Liver (tissue), 9 donors: ENCODE data around the gene MUCL3. TPM values are rescaled to one million over a fixed set of nuclear protein-coding genes. Genes with fewer than 3 reads are reported as not detected.

Experiments used
- DNase-seq: peaks from one replicate; pipeline ENCODE4 v3.0.0-alpha.2; 2017; ENCODE audit warnings: low spot score
- H3K27ac ChIP-seq, 2 donors: one replicate each; pipeline ENCODE4 v1.7.0; 2013; ENCODE audit warnings: inconsistent platforms in 2 of 2, low read length in 2 of 2, control low read depth in 1 of 2, low read depth in 1 of 2, mild to moderate bottlenecking in 1 of 2
- H3K27me3 ChIP-seq, 4 donors: one replicate each; pipeline versions ENCODE4 v1.6.1 to v1.7.0; 2013; ENCODE audit warnings: low read length in 3 of 4, inconsistent platforms in 1 of 4, mild to moderate bottlenecking in 1 of 4, moderate library complexity in 1 of 4; ENCODE audit not compliant: control insufficient read depth in 4 of 4, insufficient read depth in 4 of 4
- H3K36me3 ChIP-seq, 4 donors: one replicate each; pipeline versions ENCODE4 v1.6.1 to v1.7.0; 2013; ENCODE audit warnings: low read length in 3 of 4, mild to moderate bottlenecking in 3 of 4, low read depth in 1 of 4, moderate library complexity in 1 of 4; ENCODE audit not compliant: control insufficient read depth in 4 of 4, insufficient read depth in 3 of 4
- H3K4me1 ChIP-seq, 4 donors: one replicate each; pipeline versions ENCODE4 v1.6.1 to v1.7.0; 2013; ENCODE audit warnings: low read length in 3 of 4, mild to moderate bottlenecking in 3 of 4, moderate library complexity in 1 of 4; ENCODE audit not compliant: control insufficient read depth in 4 of 4, insufficient read depth in 4 of 4
- H3K4me3 ChIP-seq, 3 donors: one replicate each; pipeline versions ENCODE4 v1.6.1 to v1.7.0; 2013; ENCODE audit warnings: low read length in 3 of 3, control low read depth in 1 of 3, low read depth in 1 of 3, mild to moderate bottlenecking in 1 of 3
- H3K9ac ChIP-seq, 2 donors: one replicate each; pipeline ENCODE4 v1.7.0; 2013; ENCODE audit warnings: low read length in 2 of 2, mild to moderate bottlenecking in 2 of 2, moderate library complexity in 2 of 2, control low read depth in 1 of 2, low read depth in 1 of 2
- H3K9me3 ChIP-seq, 4 donors: one replicate each; pipeline versions ENCODE4 v1.6.1 to v1.7.0; 2013; ENCODE audit warnings: low read length in 3 of 4; ENCODE audit not compliant: control insufficient read depth in 4 of 4
- ATF3 ChIP-seq: IDR thresholded peaks from 2 replicates; pipeline ENCODE4 v1.6.1; 2016; ENCODE audit warnings: antibody characterized with exemption
- CTCF ChIP-seq: fragments of 150-350 bp; IDR thresholded peaks from 2 replicates; pipeline ENCODE4 v1.5.1; 2017; ENCODE audit warnings: improper control_type of control experiment, low read depth, low read length; ENCODE audit not compliant: missing input control
- EGR1 ChIP-seq, 2 donors: IDR thresholded peaks; 2 replicates each; pipeline ENCODE4 v1.6.1; 2016 to 2018; ENCODE audit warnings: antibody characterized with exemption in 2 of 2, low read depth in 2 of 2
- FOXA1 ChIP-seq: IDR thresholded peaks from 2 replicates; pipeline ENCODE4 v1.6.1; 2016; ENCODE audit warnings: antibody characterized with exemption
- FOXA2 ChIP-seq: IDR thresholded peaks from 2 replicates; pipeline ENCODE4 v1.6.1; 2016; ENCODE audit warnings: antibody characterized with exemption
- HNF4A ChIP-seq, 2 donors: conservative IDR thresholded peaks; 2 replicates each; pipeline ENCODE4 v1.6.1; 2016; ENCODE audit warnings: antibody characterized with exemption in 2 of 2, mild to moderate bottlenecking in 2 of 2
- HNF4G ChIP-seq: IDR thresholded peaks from 2 replicates; pipeline ENCODE4 v1.6.1; 2016; ENCODE audit warnings: antibody characterized with exemption
- JUND ChIP-seq, 2 donors: IDR thresholded peaks; 2 replicates each; pipeline ENCODE4 v1.6.1; 2016; ENCODE audit warnings: antibody characterized with exemption in 2 of 2
- MAX ChIP-seq: IDR thresholded peaks from 2 replicates; pipeline ENCODE4 v1.6.1; 2016; ENCODE audit warnings: antibody characterized with exemption
- NR2F2 ChIP-seq: IDR thresholded peaks from 2 replicates; pipeline ENCODE4 v1.6.1; 2016; ENCODE audit warnings: antibody characterized with exemption
- RAD21 ChIP-seq, 2 donors: IDR thresholded peaks; 2 replicates each; pipeline ENCODE4 v1.6.1; 2016; ENCODE audit warnings: antibody characterized with exemption in 2 of 2, mild to moderate bottlenecking in 2 of 2
- RXRA ChIP-seq, 2 donors: IDR thresholded peaks; 2 replicates each; pipeline ENCODE4 v1.6.1; 2017 to 2018; ENCODE audit warnings: antibody characterized with exemption in 2 of 2, mild to moderate bottlenecking in 1 of 2
- SP1 ChIP-seq: IDR thresholded peaks from 2 replicates; pipeline ENCODE4 v1.6.1; 2018; ENCODE audit warnings: antibody characterized with exemption, mild to moderate bottlenecking
- TAF1 ChIP-seq: conservative IDR thresholded peaks from 2 replicates; pipeline ENCODE4 v1.6.1; 2016; ENCODE audit warnings: antibody characterized with exemption, mild to moderate bottlenecking
- YY1 ChIP-seq: IDR thresholded peaks from 2 replicates; pipeline ENCODE4 v1.6.1; 2016; ENCODE audit warnings: antibody characterized with exemption, mild to moderate bottlenecking
- ZBTB33 ChIP-seq: IDR thresholded peaks from 2 replicates; pipeline ENCODE4 v1.6.1; 2016; ENCODE audit warnings: antibody characterized with exemption
- WGBS: extraction: QIAGEN DNeasy Blood & Tissue Kit; methylation state at CpG from one replicate; pipeline ENCODE4 v1.1.7; 2013; 5-methylcytosine and 5-hydroxymethylcytosine counted together
- polyA plus RNA-seq, 2 donors: library from polyadenylated mRNA; stranded (reverse) in 1 of 2; unstranded in 1 of 2; fragments of 200-250 nt in 1 of 2; fragments of >200 nt in 1 of 2; fragmentation: Nextera tagmentation in 1 of 2; extraction: Ambion mirVana in 1 of 2; gene quantifications; one replicate each; pipeline versions ENCODE4 v1.2.1 to v1.2.3, GENCODE V29; 2013 to 2015
- total RNA-seq, 2 donors: library from RNA; depleted of rRNA; stranded (reverse); fragments of >200 nt; gene quantifications; one replicate each; pipeline ENCODE4 v1.2.3, GENCODE V29; 2014
- donor health status: healthy.
- donor health status: healthy.
- donor health status: healthy.
- donor health status: healthy.
- donor health status: healthy.

The MUCL3 gene
- total and polyA plus RNA-seq, 4 donors: under 0.01 TPM; not detected in 3

GRCh38 chr6:30897882-30898281 is 42.9 kb upstream of the MUCL3 start:
- no peak for DNase-seq
- WGBS: 89% methylated on average over 16 of the region's 16 CpGs
- Histone ChIP-seq H3K9ac (no peak overlapping the region), H3K9me3 (no peaks in the 10 kb centered on the region), H3K36me3 (peaks cover 0 to 19% (median 1%) of the 10 kb centered on the region in 4 donors), H3K27ac (no peak overlapping the region), H3K4me3 (no peak overlapping the region), H3K27me3 (no peaks in the 10 kb centered on the region), H3K4me1 (no peaks in the 10 kb centered on the region)
- TF ChIP-seq ZBTB33 (no peak), FOXA2 (no peak), JUND (IDR thresholded peaks at IDR 0.05) (no peak), NR2F2 (no peak), MAX (no peak), RAD21 (IDR thresholded peaks at IDR 0.05) (no peak), YY1 (no peak), HNF4A (conservative IDR thresholded peaks at IDR 0.05) (no peak)

- Histone ChIP-seq H3K9me3 (no peaks in the 10 kb centered on the region), H3K36me3 (peaks cover 0 to 19% (median 1%) of the 10 kb centered on the region in 4 donors), H3K4me1 (no peaks in the 10 kb centered on the region), H3K9ac (no peak overlapping the region), H3K4me3 (no peak overlapping the region), H3K27me3 (no peaks in the 10 kb centered on the region), H3K27ac (no peak overlapping the region)
- TF ChIP-seq HNF4A (conservative IDR thresholded peaks at IDR 0.05) (no peak), FOXA2 (no peak), HNF4G (no peak), TAF1 (no peak), YY1 (no peak), CTCF (no peak)
- 84% methylated on average over 23 of the region's 23 CpGs for WGBS
- DNase-seq: no peak
Observed at GRCh38 chr6:30898750-30899360, 41.9 kb upstream of the MUCL3 start.

GRCh38 chr6:30900863-30901417 is 39.8 kb upstream of the MUCL3 start:
- DNase-seq: no peak
- Histone ChIP-seq H3K4me3 (no peak overlapping the region), H3K9me3 (no peaks in the 10 kb centered on the region), H3K4me1 (no peaks in the 10 kb centered on the region), H3K36me3 (peaks cover 0 to 13% (median 0%) of the 10 kb centered on the region in 4 donors), H3K27me3 (no peaks in the 10 kb centered on the region), H3K9ac (no peak overlapping the region), H3K27ac (no peak overlapping the region)
- TF ChIP-seq MAX (no peak), SP1 (no peak), RXRA (IDR thresholded peaks at IDR 0.05) (no peak), NR2F2 (no peak), CTCF (no peak), ZBTB33 (no peak), FOXA2 (no peak), FOXA1 (no peak), JUND (IDR thresholded peaks at IDR 0.05) (no peak), HNF4G (no peak), EGR1 (IDR thresholded peaks at IDR 0.05; ENCODE audit: low read depth in 2 of 2) (no peak), RAD21 (IDR thresholded peaks at IDR 0.05) (no peak), ATF3 (no peak), TAF1 (no peak)
- WGBS: 90% methylated on average over 1 of the region's 1 CpG
